Measurements from ENCODE around the gene MLC1. TPM values are rescaled to one million over a fixed set of nuclear protein-coding genes. Genes with fewer than 3 reads are reported as not detected.

Gene MLC1
- total RNA-seq, result 1 to 10 TPM in 1 of 2 donors, under 1 TPM in 1; 0.86 to 2.6 TPM
- polyA plus RNA-seq, result under 1 TPM; 0.65 to 0.68 TPM
- long read RNA-seq, donor 1, result 0 reads
- long read RNA-seq, donor 2, partial matches to known transcripts, result 0 of 1 reads
- long read RNA-seq, donor 2, other reads (novel, unspliced or antisense), result 0 of 1 reads
- long read RNA-seq, donor 3, result 0 reads
- long read RNA-seq, donor 4, result 0 reads
- long read RNA-seq, donor 5, result 0 reads

GRCh38 chr22:50085211-50085972 lies at the start of gene MLC1:
Gene MLC1 (minus strand): TSS chr22:50085426. CDS start chr22:50084902, 524 bp downstream.
- no peak for ATAC-seq (ENCODE audit: insufficient read depth, low FRiP score)
- Histone ChIP-seq H3K9ac (ENCODE audit: insufficient read depth in 1 of 2, low read length in 2 of 2) (no peak within 1 kb of the TSS), H3K4me3 (no peak within 1 kb of the TSS), H3K9me3 (ENCODE audit: control insufficient read depth in 4 of 4, insufficient read depth in 3 of 4, low read length in 3 of 4) (peaks cover 0 to 9% (median 0%) of the 10 kb centered on the region in 4 donors), H3K27ac (ENCODE audit: low read depth in 1 of 2, low read length in 1 of 2) (peak within 1 kb of the TSS in 1 of 2 donors; percentile 24), H3K27me3 (ENCODE audit: control insufficient read depth in 3 of 3, insufficient read depth in 3 of 3, low read length in 2 of 3) (no peaks in the 10 kb centered on the region), H3K36me3 (ENCODE audit: control insufficient read depth in 4 of 4, insufficient read depth in 4 of 4, low read length in 4 of 4) (no peaks in the 10 kb centered on the region), H3K4me1 (ENCODE audit: control insufficient read depth in 5 of 5, insufficient read depth in 5 of 5, low read length in 5 of 5) (peaks cover 0 to 6% (median 3%) of the 10 kb centered on the region in 5 donors)
- DNase-seq, result peak in 2 of 3 donors; percentile 44 to 55
- no peak for TF ChIP-seq CTCF (IDR thresholded peaks at IDR 0.05; ENCODE audit: control extremely low read depth, extremely low read depth)
- 13 to 31% methylated on average over 29 of the region's 29 CpGs for WGBS, 2 donors

- no peak for DNase-seq
- ATAC-seq (ENCODE audit: insufficient read depth, low FRiP score), result no peak
- H3K4me3 ChIP-seq, result no peak overlapping the region
- H3K27ac ChIP-seq (ENCODE audit: low read depth in 1 of 2, low read length in 1 of 2), result no peak overlapping the region
- no peak for TF ChIP-seq CTCF (IDR thresholded peaks at IDR 0.05; ENCODE audit: control extremely low read depth, extremely low read depth)
- peaks cover 0 to 7% (median 0%) of the 10 kb centered on the region in 4 donors for H3K36me3 ChIP-seq (ENCODE audit: control insufficient read depth in 4 of 4, insufficient read depth in 4 of 4, low read length in 4 of 4)
- H3K4me1 ChIP-seq (ENCODE audit: control insufficient read depth in 5 of 5, insufficient read depth in 5 of 5, low read length in 5 of 5), result peaks cover 0 to 11% (median 4%) of the 10 kb centered on the region in 5 donors
- H3K9me3 ChIP-seq (ENCODE audit: control insufficient read depth in 4 of 4, insufficient read depth in 3 of 4, low read length in 3 of 4), result peaks cover 0 to 2% (median 0%) of the 10 kb centered on the region in 4 donors
- no peaks in the 10 kb centered on the region for H3K27me3 ChIP-seq (ENCODE audit: control insufficient read depth in 3 of 3, insufficient read depth in 3 of 3, low read length in 2 of 3)
- 84 to 86% methylated on average over 10 of the region's 10 CpGs for WGBS, 2 donors
- no peak overlapping the region for H3K9ac ChIP-seq (ENCODE audit: insufficient read depth in 1 of 2, low read length in 2 of 2)
Observed at GRCh38 chr22:50134481-50134880, 49.3 kb upstream of the MLC1 start.

GRCh38 chr22:50131894-50132293 lies 46.7 kb upstream of the MLC1 start:
- Histone ChIP-seq H3K27me3 (ENCODE audit: control insufficient read depth in 3 of 3, insufficient read depth in 3 of 3, low read length in 2 of 3) (no peaks in the 10 kb centered on the region), H3K4me3 (no peak overlapping the region), H3K9me3 (ENCODE audit: control insufficient read depth in 4 of 4, insufficient read depth in 3 of 4, low read length in 3 of 4) (peaks cover 0 to 2% (median 0%) of the 10 kb centered on the region in 4 donors), H3K27ac (ENCODE audit: low read depth in 1 of 2, low read length in 1 of 2) (no peak overlapping the region), H3K36me3 (ENCODE audit: control insufficient read depth in 4 of 4, insufficient read depth in 4 of 4, low read length in 4 of 4) (peaks cover 0 to 9% (median 0%) of the 10 kb centered on the region in 4 donors), H3K4me1 (ENCODE audit: control insufficient read depth in 5 of 5, insufficient read depth in 5 of 5, low read length in 5 of 5) (peaks cover 0 to 10% (median 4%) of the 10 kb centered on the region in 5 donors), H3K9ac (ENCODE audit: insufficient read depth in 1 of 2, low read length in 2 of 2) (no peak overlapping the region)
- ATAC-seq (ENCODE audit: insufficient read depth, low FRiP score) (no peak), DNase-seq (no peak)
- 80 to 89% methylated on average over 4 of the region's 4 CpGs for WGBS, 2 donors
- TF ChIP-seq CTCF (IDR thresholded peaks at IDR 0.05; ENCODE audit: control extremely low read depth, extremely low read depth), result no peak

Data from lung (tissue), 16 donors.